Stimulated activated CD4-positive, alpha-beta T cell treated with anti-CD3 and anti-CD28 coated beads, Interleukin-12 subunit alpha, Interleukin-12 subunit beta, amount 100 ng/mL, for 4 hours (primary cell): ENCODE measurements around the gene GMDS.

Experiments used
- DNase-seq: peaks from one replicate; pipeline ENCODE4 v3.0.0-alpha.2; 2020

The GMDS gene

GRCh38 chr6:1786455-1787453, 458.7 kb downstream of the GMDS start:
- peak; percentile 10 for DNase-seq

- DNase-seq, result no peak
These were observed 461.0 kb downstream of the GMDS start for GRCh38 chr6:1784422-1784884.

GRCh38 chr6:1781817-1782184, 463.6 kb downstream of the GMDS start:
- no peak for DNase-seq

GRCh38 chr6:1781152-1781816, 464.1 kb downstream of the GMDS start:
- DNase-seq, result no peak

- no peak for DNase-seq
These were observed 465.0 kb downstream of the GMDS start for GRCh38 chr6:1780251-1780867.

- DNase-seq, result no peak
These were observed 466.6 kb downstream of the GMDS start for GRCh38 chr6:1778686-1779235.

GRCh38 chr6:1777921-1778685, 467.3 kb downstream of the GMDS start:
- DNase-seq, result no peak

GRCh38 chr6:1775441-1775840, 470.0 kb downstream of the GMDS start:
- DNase-seq, result no peak

- no peak for DNase-seq
These were observed 471.0 kb downstream of the GMDS start for GRCh38 chr6:1774226-1774915.

- DNase-seq, result no peak
These were observed 471.7 kb downstream of the GMDS start for GRCh38 chr6:1773700-1774099.

GRCh38 chr6:1770968-1771723, 474.3 kb downstream of the GMDS start:
- peak; percentile 17 for DNase-seq

- DNase-seq, result no peak
These were observed 475.0 kb downstream of the GMDS start for GRCh38 chr6:1770435-1770843.

GRCh38 chr6:1767481-1768246, 477.7 kb downstream of the GMDS start:
- DNase-seq, result no peak

- no peak for DNase-seq
These were observed 478.8 kb downstream of the GMDS start for GRCh38 chr6:1766654-1767053.

GRCh38 chr6:1765160-1765903, 480.1 kb downstream of the GMDS start:
- DNase-seq, result no peak

- DNase-seq, result no peak
These were observed 480.9 kb downstream of the GMDS start for GRCh38 chr6:1764397-1764987.

- DNase-seq, result no peak
These were observed 482.0 kb downstream of the GMDS start for GRCh38 chr6:1763404-1763803.

GRCh38 chr6:1762203-1762602, 483.2 kb downstream of the GMDS start:
- DNase-seq, result no peak

GRCh38 chr6:1761477-1761877, 483.9 kb downstream of the GMDS start:
- no peak for DNase-seq
